SK-N-SH treated with all-trans-retinoic acid at 6 μM for 48 hours (cell line): ENCODE data around the gene ZNF672.

Source experiments
- SNAI2 ChIP-seq: fragments of 250-450 bp; sonication (Bioruptor Pico); IDR thresholded peaks from 2 replicates; pipeline ENCODE4 v1.5.0; 2020; ENCODE audit warnings: mild to moderate bottlenecking, moderate library complexity
- ZFP3 ChIP-seq: fragments of 250-450 bp; sonication (Bioruptor Pico); IDR thresholded peaks from 2 replicates; pipeline ENCODE4 v1.5.0; 2020; ENCODE audit warnings: mild to moderate bottlenecking, moderate library complexity

- TF ChIP-seq ZFP3 (CRISPR knock-in tag), result no peak
- TF ChIP-seq SNAI2 (CRISPR knock-in tag), result no peak
These were observed 44.4 kb upstream of the ZNF672 start for GRCh38 chr1:248793592-248793991.
